ENCODE data around the gene ALG14.

The ALG14 gene

GRCh38 chr1:94982398-94982797, 90.4 kb downstream of the ALG14 start:
- in situ Hi-C loops (cut with HindIII; ENCODE audit: low pct_ligation_motif_present, low sequenced_read_pairs), result no loop called here
- H3K27ac ChIP-seq, result no peak overlapping the region
- TF ChIP-seq, protein P1, sequence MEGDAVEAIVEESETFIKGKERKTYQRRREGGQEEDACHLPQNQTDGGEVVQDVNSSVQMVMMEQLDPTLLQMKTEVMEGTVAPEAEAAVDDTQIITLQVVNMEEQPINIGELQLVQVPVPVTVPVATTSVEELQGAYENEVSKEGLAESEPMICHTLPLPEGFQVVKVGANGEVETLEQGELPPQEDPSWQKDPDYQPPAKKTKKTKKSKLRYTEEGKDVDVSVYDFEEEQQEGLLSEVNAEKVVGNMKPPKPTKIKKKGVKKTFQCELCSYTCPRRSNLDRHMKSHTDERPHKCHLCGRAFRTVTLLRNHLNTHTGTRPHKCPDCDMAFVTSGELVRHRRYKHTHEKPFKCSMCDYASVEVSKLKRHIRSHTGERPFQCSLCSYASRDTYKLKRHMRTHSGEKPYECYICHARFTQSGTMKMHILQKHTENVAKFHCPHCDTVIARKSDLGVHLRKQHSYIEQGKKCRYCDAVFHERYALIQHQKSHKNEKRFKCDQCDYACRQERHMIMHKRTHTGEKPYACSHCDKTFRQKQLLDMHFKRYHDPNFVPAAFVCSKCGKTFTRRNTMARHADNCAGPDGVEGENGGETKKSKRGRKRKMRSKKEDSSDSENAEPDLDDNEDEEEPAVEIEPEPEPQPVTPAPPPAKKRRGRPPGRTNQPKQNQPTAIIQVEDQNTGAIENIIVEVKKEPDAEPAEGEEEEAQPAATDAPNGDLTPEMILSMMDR (IDR thresholded peaks at IDR 0.05; ENCODE audit: low read depth, low read length, missing control alignments), result no peak
- DNase-seq, result no peak
- H3K36me3 ChIP-seq (replicated peaks), result no peaks in the 10 kb centered on the region
- no peak overlapping the region for H3K4me3 ChIP-seq (ENCODE audit: low read depth, low read length)
- no peaks in the 10 kb centered on the region for H3K27me3 ChIP-seq (replicated peaks)

DNA sequence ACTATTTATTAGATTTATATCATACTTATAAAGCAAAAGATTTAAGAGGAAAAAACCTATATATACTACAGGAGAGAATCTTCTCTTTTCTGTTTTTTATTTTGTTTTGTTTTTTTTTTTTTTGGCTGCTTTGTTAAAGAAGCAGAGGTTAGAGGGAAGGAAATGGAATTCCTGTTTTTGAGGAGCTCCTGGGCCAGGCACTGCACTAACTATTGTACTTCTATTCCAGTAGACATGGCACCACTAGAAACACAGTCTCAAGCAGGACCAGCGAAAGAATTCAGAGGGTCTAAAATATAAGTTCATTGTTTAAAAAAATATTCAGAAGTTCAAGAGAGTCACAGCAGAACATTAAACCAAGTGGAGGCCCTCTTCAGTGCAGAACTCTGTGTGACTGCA, 91.2 kb downstream of the ALG14 start:
- TF ChIP-seq, protein P1 (IDR thresholded peaks at IDR 0.05; ENCODE audit: low read depth, low read length, missing control alignments), result no peak

DNA sequence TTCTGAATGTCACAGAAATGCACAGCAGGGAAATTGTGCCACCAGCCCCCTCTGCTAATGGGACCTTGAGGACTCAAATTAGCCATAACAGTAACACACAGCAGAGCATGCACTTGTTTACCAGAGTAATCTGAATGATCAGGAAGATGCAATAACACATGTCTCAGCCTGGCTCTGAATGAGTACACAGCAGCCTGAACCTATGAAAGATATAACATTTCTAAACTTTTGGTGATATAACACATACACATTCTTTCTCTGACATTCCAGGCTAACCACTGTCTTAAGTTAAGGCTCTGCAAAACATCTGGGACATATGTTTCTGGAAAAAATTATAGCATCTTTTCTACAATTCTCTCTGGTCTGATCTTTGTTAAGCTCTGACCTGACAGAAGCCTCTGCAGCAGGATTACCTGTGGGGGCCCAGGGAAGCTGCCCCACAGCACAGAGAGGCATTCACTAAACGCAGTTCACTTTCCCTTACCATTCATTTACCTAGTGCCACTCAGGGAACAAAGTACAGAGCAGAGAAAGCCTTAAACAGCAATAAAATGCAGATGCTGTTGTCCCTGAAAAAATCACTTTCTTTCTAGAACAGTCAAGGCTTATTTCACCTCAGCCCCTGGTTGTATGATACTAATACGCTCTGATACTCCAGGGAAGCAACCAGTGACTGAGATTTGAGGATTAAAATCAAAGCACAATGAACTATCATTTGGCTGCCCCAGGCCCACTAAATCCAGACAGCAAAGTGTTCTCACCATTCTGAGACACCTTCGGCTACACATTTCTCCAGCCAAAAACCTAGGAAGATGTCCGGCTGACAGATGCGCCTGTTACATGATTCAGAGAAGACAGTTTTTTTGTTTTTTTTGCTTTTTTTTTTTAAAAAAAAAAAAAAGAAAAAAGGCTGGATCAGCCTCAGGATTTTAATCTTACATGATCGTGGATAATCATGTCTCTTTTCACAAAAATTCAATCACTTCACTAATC, 91.9 kb downstream of the ALG14 start:
- Histone ChIP-seq H3K27ac (no peak overlapping the region), H3K4me3 (ENCODE audit: low read depth, low read length) (no peak overlapping the region), H3K36me3 (replicated peaks) (no peaks in the 10 kb centered on the region), H3K27me3 (replicated peaks) (no peaks in the 10 kb centered on the region)
- TF ChIP-seq, protein P1 (IDR thresholded peaks at IDR 0.05; ENCODE audit: low read depth, low read length, missing control alignments), result no peak
- in situ Hi-C loops (cut with HindIII; ENCODE audit: low pct_ligation_motif_present, low sequenced_read_pairs), result no loop called here
- no peak for DNase-seq

More for the DNA sequence above, 91.2 kb downstream of the ALG14 start:
- Histone ChIP-seq H3K36me3 (replicated peaks) (no peaks in the 10 kb centered on the region), H3K27ac (no peak overlapping the region), H3K27me3 (replicated peaks) (no peaks in the 10 kb centered on the region), H3K4me3 (ENCODE audit: low read depth, low read length) (no peak overlapping the region)
- DNase-seq, result no peak
- in situ Hi-C loops (cut with HindIII; ENCODE audit: low pct_ligation_motif_present, low sequenced_read_pairs), result no loop called here

- TF ChIP-seq, protein P1 (IDR thresholded peaks at IDR 0.05; ENCODE audit: low read depth, low read length, missing control alignments), result no peak
- in situ Hi-C loops (cut with HindIII; ENCODE audit: low pct_ligation_motif_present, low sequenced_read_pairs), result no loop called here
Observed at GRCh38 chr1:94979656-94980581, 92.8 kb downstream of the ALG14 start.

GRCh38 chr1:94979131-94979530, 93.6 kb downstream of the ALG14 start:
- in situ Hi-C loops (cut with HindIII; ENCODE audit: low pct_ligation_motif_present, low sequenced_read_pairs), result no loop called here
- H3K27me3 ChIP-seq (replicated peaks), result no peaks in the 10 kb centered on the region
- DNase-seq, result no peak
- H3K4me3 ChIP-seq (ENCODE audit: low read depth, low read length), result no peak overlapping the region
- H3K27ac ChIP-seq, result no peak overlapping the region
- TF ChIP-seq, protein P1 (IDR thresholded peaks at IDR 0.05; ENCODE audit: low read depth, low read length, missing control alignments), result no peak
- no peaks in the 10 kb centered on the region for H3K36me3 ChIP-seq (replicated peaks)

More at GRCh38 chr1:94979656-94980581, 92.8 kb downstream of the ALG14 start:
- Histone ChIP-seq H3K27me3 (replicated peaks) (no peaks in the 10 kb centered on the region), H3K36me3 (replicated peaks) (no peaks in the 10 kb centered on the region), H3K4me3 (ENCODE audit: low read depth, low read length) (no peak overlapping the region), H3K27ac (no peak overlapping the region)
- DNase-seq, result no peak
